Pulmonary artery endothelial cell (primary cell): ENCODE measurements around the gene KTN1. TPM values are rescaled to one million over a fixed set of nuclear protein-coding genes. Genes with fewer than 3 reads are reported as not detected.

Experiments used
- DNase-seq: peaks from one replicate; pipeline ENCODE4 v3.0.0-alpha.2; 2011; ENCODE audit warnings: low read depth, low spot score
- total RNA-seq: library from RNA; depleted of rRNA; stranded (reverse); fragments of >200 nt; gene quantifications from 2 replicates; pipeline ENCODE4 v1.2.3, GENCODE V29; 2014

Gene KTN1
- total RNA-seq, 1 donor from 2014 or later = 126 TPM

GRCh38 chr14:55577229-55577628, 2.8 kb upstream of the KTN1 start:
- no peak for DNase-seq

GRCh38 chr14:55578511-55578910, 1.5 kb upstream of the KTN1 start:
- no peak for DNase-seq

- no peak for DNase-seq
These were observed 699 bp downstream of the KTN1 start for GRCh38 chr14:55580470-55581341.

GRCh38 chr14:55581342-55581771, 1.4 kb downstream of the KTN1 start:
- no peak for DNase-seq

- no peak for DNase-seq
These were observed 2.7 kb downstream of the KTN1 start for GRCh38 chr14:55582746-55583145.

- no peak for DNase-seq
These were observed 4.0 kb downstream of the KTN1 start for GRCh38 chr14:55583942-55584468.

- DNase-seq = peak; percentile 26
These were observed 5.8 kb downstream of the KTN1 start for GRCh38 chr14:55585854-55586253.

GRCh38 chr14:55586411-55586810, 6.4 kb downstream of the KTN1 start:
- no peak for DNase-seq

- DNase-seq = no peak
These were observed 7.8 kb downstream of the KTN1 start for GRCh38 chr14:55587847-55588246.

GRCh38 chr14:55588259-55588699, 8.3 kb downstream of the KTN1 start:
- no peak for DNase-seq

GRCh38 chr14:55589171-55589570, 9.2 kb downstream of the KTN1 start:
- no peak for DNase-seq

- no peak for DNase-seq
These were observed 12.4 kb downstream of the KTN1 start for GRCh38 chr14:55592436-55592835.

GRCh38 chr14:55593698-55594097, 13.7 kb downstream of the KTN1 start:
- DNase-seq = no peak

GRCh38 chr14:55599250-55599879, 19.4 kb downstream of the KTN1 start:
- DNase-seq = no peak

- DNase-seq = no peak
These were observed 21.0 kb downstream of the KTN1 start for GRCh38 chr14:55600784-55601561.

GRCh38 chr14:55603401-55603953, 23.5 kb downstream of the KTN1 start:
- DNase-seq = no peak

- DNase-seq = no peak
These were observed 24.5 kb downstream of the KTN1 start for GRCh38 chr14:55604488-55604887.

GRCh38 chr14:55604900-55605418, 25.0 kb downstream of the KTN1 start:
- no peak for DNase-seq

- DNase-seq = peak; percentile 26
These were observed 25.8 kb downstream of the KTN1 start for GRCh38 chr14:55605793-55606192.

GRCh38 chr14:55607386-55607785, 27.4 kb downstream of the KTN1 start:
- no peak for DNase-seq

- no peak for DNase-seq
These were observed 29.7 kb downstream of the KTN1 start for GRCh38 chr14:55609681-55610080.
